GM19468 (cell line): ENCODE measurements around the gene CFI.

Experiments
- ATAC-seq: cut with Tn5 transposase; IDR thresholded peaks from one replicate; pipeline ENCODE4 v1.9.1; 2021; ENCODE audit warnings: mild to moderate bottlenecking, moderate library complexity, moderate number of reproducible peaks; ENCODE audit not compliant: unreplicated experiment; ENCODE audit errors: extremely low read depth

The CFI gene

GRCh38 chr4:109699553-109700225 is 102.1 kb downstream of the CFI start:
- no peak for ATAC-seq

- ATAC-seq = no peak
Measured at GRCh38 chr4:109698656-109699055, 103.1 kb downstream of the CFI start.

GRCh38 chr4:109691411-109691920 is 110.3 kb downstream of the CFI start:
- ATAC-seq = no peak
